Fibroblast of skin of scalp (primary cell): ENCODE data around the gene SPAG9.
A peak's percentile ranks its signal among the peaks of the same experiment; 100 is the strongest.
"Not testable (repeated sequence)": the region's sequence is repeated elsewhere in the genome, so short reads cannot be mapped to it uniquely, and the experiment has no call there.

Experiments used
- DNase-seq: peaks from one replicate; pipeline ENCODE4 v3.0.0-alpha.2; 2013

The SPAG9 gene

GRCh38 chr17:51132964-51133319 lies 12.3 kb upstream of the SPAG9 start:
- peak; percentile 18 for DNase-seq

- peak; percentile 10 for DNase-seq
Observed at GRCh38 chr17:51128076-51128475, 7.4 kb upstream of the SPAG9 start.

- no peak for DNase-seq
Observed at GRCh38 chr17:51124640-51125503, 4.2 kb upstream of the SPAG9 start.

- DNase-seq, result not testable (repeated sequence)
Observed at GRCh38 chr17:51122473-51123115, 1.9 kb upstream of the SPAG9 start.

GRCh38 chr17:51121620-51122472 lies 1.2 kb upstream of the SPAG9 start:
- peak; percentile 95 for DNase-seq

GRCh38 chr17:51120357-51120738 lies 320 bp downstream of the SPAG9 start:
- no peak for DNase-seq

GRCh38 chr17:51119415-51120356 lies 982 bp downstream of the SPAG9 start:
- DNase-seq, result peak; percentile 58

GRCh38 chr17:51118330-51119195 lies 2.1 kb downstream of the SPAG9 start:
- no peak for DNase-seq

GRCh38 chr17:51115179-51115578 lies 5.5 kb downstream of the SPAG9 start:
- DNase-seq, result no peak

GRCh38 chr17:51112303-51113222 lies 8.1 kb downstream of the SPAG9 start:
- not testable (repeated sequence) for DNase-seq

GRCh38 chr17:51107778-51108177 lies 12.9 kb downstream of the SPAG9 start:
- no peak for DNase-seq

- DNase-seq, result no peak
Observed at GRCh38 chr17:51103451-51103850, 17.2 kb downstream of the SPAG9 start.

- DNase-seq, result no peak
Observed at GRCh38 chr17:51103050-51103449, 17.6 kb downstream of the SPAG9 start.

- DNase-seq, result no peak
Observed at GRCh38 chr17:51097708-51098446, 22.8 kb downstream of the SPAG9 start.

GRCh38 chr17:51091635-51092034 lies 29.0 kb downstream of the SPAG9 start:
- DNase-seq, result no peak

- DNase-seq, result not testable (repeated sequence)
Observed at GRCh38 chr17:51088868-51089267, 31.8 kb downstream of the SPAG9 start.

- no peak for DNase-seq
Observed at GRCh38 chr17:51088287-51088686, 32.4 kb downstream of the SPAG9 start.

- no peak for DNase-seq
Observed at GRCh38 chr17:51087072-51087757, 33.5 kb downstream of the SPAG9 start.
